ENCODE results near the gene EPC1.

EPC1 gene

DNA sequence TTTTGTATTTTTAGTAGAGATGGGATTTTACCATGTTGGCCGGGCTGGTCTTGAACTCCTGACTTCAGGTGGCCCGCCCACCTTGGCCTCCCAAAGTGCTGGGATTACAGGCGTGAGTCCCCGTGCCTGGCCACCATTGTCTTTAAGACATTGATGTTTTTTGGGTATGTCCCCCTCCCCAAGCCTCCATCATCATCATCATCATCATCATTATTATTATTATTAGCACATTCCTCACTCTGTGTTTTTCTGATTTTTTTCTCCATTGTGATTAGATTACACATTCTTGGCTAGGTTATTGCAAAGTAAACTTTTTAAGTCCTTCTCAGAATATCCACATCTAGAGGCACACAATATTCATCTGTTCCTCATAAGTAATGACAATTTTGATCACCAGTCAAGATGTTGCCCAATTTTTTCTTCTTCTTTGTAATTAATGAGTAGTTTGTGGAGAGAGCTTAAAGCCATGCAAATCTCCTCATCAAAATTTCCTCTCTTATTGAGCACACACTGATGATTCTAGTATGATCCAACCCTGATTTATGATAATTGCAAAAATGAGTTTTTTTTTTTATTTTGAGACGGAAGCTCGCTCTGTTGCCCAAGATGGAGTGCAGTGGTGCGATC lies 47.5 kb downstream of the EPC1 start:
- Histone ChIP-seq H3K27ac (no peak overlapping the region), H3K4me3 (ENCODE audit: low read depth, low read length) (no peak overlapping the region), H3K27me3 (replicated peaks) (no peaks in the 10 kb centered on the region), H3K36me3 (replicated peaks) (peaks cover 8% of the 10 kb centered on the region)
- no peak for DNase-seq
- TF ChIP-seq, protein P1, sequence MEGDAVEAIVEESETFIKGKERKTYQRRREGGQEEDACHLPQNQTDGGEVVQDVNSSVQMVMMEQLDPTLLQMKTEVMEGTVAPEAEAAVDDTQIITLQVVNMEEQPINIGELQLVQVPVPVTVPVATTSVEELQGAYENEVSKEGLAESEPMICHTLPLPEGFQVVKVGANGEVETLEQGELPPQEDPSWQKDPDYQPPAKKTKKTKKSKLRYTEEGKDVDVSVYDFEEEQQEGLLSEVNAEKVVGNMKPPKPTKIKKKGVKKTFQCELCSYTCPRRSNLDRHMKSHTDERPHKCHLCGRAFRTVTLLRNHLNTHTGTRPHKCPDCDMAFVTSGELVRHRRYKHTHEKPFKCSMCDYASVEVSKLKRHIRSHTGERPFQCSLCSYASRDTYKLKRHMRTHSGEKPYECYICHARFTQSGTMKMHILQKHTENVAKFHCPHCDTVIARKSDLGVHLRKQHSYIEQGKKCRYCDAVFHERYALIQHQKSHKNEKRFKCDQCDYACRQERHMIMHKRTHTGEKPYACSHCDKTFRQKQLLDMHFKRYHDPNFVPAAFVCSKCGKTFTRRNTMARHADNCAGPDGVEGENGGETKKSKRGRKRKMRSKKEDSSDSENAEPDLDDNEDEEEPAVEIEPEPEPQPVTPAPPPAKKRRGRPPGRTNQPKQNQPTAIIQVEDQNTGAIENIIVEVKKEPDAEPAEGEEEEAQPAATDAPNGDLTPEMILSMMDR (IDR thresholded peaks at IDR 0.05; ENCODE audit: low read depth, low read length, missing control alignments) = no peak
- in situ Hi-C loops (cut with HindIII; ENCODE audit: low pct_ligation_motif_present, low sequenced_read_pairs) = no loop called here

DNA sequence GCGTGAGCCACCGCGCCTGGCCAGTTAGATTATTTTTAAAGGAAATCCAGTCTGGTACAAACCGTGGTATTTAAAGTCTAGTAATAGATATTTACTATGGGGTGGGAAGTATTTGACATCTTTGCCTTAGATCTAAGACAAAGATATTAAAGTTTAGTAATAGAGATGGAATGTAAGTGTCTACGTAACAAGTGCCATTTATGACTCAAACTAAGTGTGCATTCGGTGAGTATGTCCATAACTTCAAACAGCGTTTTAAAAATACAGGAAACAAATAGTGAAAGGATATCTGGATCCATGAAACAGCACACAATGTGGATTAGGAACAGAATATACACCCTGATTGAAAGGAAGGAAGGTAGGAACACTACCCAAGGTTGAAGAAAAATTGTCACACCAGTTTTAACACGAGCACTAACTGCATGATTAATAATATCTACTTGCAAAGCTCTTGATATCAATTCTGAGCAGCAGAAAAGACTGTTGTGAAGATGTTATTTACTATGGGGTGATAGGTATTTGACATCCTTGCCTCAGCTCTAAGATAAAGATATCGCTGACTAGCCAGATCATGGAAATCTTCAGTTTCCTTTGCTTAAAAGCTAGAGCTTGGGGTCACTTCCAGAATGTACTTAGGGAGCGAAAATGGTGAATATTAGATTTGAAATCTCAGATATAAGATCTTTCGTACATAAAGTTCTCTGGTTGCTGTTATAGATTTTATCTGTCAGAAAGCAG lies 48.7 kb downstream of the EPC1 start:
- Histone ChIP-seq H3K27me3 (replicated peaks) (no peaks in the 10 kb centered on the region), H3K4me3 (ENCODE audit: low read depth, low read length) (no peak overlapping the region), H3K27ac (peak overlapping the region; percentile 53), H3K36me3 (replicated peaks) (no peaks in the 10 kb centered on the region)
- peak; percentile 49 for DNase-seq
- in situ Hi-C loops (cut with HindIII; ENCODE audit: low pct_ligation_motif_present, low sequenced_read_pairs) = no loop called here
- TF ChIP-seq, protein P1 (IDR thresholded peaks at IDR 0.05; ENCODE audit: low read depth, low read length, missing control alignments) = no peak

DNA sequence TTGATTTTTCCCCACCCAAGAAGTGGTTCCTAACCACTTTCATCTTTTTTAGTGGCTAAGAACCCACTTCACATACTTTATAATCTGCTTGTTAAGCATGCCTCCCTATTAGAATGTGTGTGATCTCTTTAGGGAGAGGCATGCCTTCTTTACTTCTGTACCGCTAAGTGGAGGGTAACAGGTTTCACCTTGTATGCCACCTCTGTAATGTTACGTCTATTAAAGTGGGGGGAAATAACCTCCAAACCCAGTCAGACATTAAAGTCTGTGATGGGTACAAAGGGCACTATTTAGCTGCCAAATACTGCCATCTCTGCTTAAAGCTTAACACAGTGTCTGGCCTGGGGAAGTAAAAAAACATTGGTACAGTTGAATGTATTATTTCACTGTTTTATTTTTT lies 51.9 kb downstream of the EPC1 start:
- Histone ChIP-seq H3K27ac (no peak overlapping the region), H3K27me3 (replicated peaks) (no peaks in the 10 kb centered on the region), H3K36me3 (replicated peaks) (peaks cover 9% of the 10 kb centered on the region), H3K4me3 (ENCODE audit: low read depth, low read length) (no peak overlapping the region)
- DNase-seq = no peak
- TF ChIP-seq, protein P1 (IDR thresholded peaks at IDR 0.05; ENCODE audit: low read depth, low read length, missing control alignments) = no peak
- in situ Hi-C loops (cut with HindIII; ENCODE audit: low pct_ligation_motif_present, low sequenced_read_pairs) = no loop called here

DNA sequence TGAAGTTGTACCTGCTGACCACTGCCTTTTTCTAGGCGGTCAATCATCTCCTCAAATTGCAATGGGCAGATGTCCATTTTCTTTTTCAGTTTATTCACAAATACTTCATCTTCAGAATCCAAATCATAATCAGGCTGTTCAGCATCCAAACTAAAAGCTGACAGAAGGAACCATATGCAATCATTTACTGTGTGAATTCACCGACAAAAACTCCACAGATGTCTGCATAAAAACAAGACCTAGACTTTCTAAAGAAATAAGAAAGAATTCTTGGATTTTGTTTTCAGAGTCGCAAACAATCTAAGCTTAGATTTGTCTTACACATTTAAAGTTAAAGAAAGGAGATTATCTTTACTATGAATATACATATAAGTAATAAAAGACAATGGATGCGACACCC lies 53.4 kb downstream of the EPC1 start:
- TF ChIP-seq, protein P1 (IDR thresholded peaks at IDR 0.05; ENCODE audit: low read depth, low read length, missing control alignments) = no peak
- no peak overlapping the region for H3K4me3 ChIP-seq (ENCODE audit: low read depth, low read length)
- in situ Hi-C loops (cut with HindIII; ENCODE audit: low pct_ligation_motif_present, low sequenced_read_pairs) = no loop called here
- H3K27me3 ChIP-seq (replicated peaks) = no peaks in the 10 kb centered on the region
- no peak for DNase-seq
- H3K36me3 ChIP-seq (replicated peaks) = peaks cover 16% of the 10 kb centered on the region
- H3K27ac ChIP-seq = no peak overlapping the region

DNA sequence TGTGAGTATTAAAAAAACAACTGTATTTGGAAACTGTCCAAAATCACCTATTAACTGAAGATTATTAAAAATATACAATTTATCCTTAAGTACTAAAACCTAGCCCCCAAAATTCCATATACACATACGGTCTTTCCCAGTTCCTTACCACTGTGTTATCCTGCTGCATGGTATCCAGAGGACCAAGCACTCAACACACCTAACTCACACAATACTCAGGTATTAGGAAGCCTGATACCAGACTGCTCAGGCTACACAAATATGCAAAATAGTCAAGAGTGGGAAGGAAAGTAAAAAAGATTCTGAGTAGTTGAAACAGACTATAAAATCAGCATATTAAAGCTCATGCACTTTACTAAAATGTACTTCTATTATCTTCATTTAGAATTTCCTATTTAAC lies 67.2 kb downstream of the EPC1 start:
- in situ Hi-C loops (cut with HindIII; ENCODE audit: low pct_ligation_motif_present, low sequenced_read_pairs) = no loop called here
- DNase-seq = no peak
- Histone ChIP-seq H3K27ac (no peak overlapping the region), H3K36me3 (replicated peaks) (peaks cover 12% of the 10 kb centered on the region), H3K27me3 (replicated peaks) (no peaks in the 10 kb centered on the region), H3K4me3 (ENCODE audit: low read depth, low read length) (no peak overlapping the region)
- TF ChIP-seq, protein P1 (IDR thresholded peaks at IDR 0.05; ENCODE audit: low read depth, low read length, missing control alignments) = no peak

All from brain microvascular endothelial cell (primary cell).